HG02973 (cell line): ENCODE results near the gene MYLK2.
A peak's percentile ranks its signal among the peaks of the same experiment; 100 is the strongest.
"Not testable (repeated sequence)": the region's sequence is repeated elsewhere in the genome, so short reads cannot be mapped to it uniquely, and the experiment has no call there.

Experiments
- ATAC-seq: cut with Tn5 transposase; IDR thresholded peaks from one replicate; pipeline ENCODE4 v1.9.1; 2021; ENCODE audit warnings: moderate library complexity; ENCODE audit not compliant: unreplicated experiment

MYLK2 gene

DNA sequence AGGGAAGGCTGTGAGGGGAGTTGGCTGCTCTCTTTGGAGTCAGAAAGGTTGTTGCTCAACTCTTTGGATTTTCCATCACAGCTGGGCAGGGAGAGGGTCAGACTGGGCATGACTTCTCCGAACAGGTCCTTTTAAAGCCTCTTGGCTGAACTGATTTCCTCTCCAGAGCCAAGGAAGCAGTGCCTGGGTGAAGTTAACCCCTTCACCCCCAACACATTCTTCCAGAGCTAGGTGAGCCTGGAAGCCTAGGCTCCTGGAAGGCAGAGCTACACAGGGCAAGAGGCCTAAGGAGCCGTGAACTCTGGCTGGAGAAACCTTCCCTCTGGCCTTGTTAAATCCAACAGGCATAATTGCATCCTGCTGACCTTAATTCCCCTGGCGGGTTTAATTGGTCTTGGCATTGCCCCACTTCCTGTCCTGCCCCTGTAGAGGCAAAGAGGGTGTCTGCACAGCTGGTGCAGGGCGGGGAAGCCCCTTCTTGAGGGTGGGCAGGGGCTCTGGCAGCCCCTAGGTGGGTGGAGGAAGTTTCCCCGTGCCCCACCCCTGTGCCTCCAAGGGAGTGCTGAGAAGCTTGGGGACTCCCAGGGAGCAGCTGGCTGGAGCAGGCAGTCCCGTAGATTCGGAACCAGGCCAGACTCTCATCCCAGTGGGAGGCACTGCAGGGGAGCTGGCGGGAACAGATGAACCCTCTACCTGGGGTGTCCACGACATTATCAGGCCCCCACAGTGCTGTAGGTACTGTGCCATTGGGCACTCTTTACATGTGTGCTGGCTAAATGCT, 3.6 kb upstream of the MYLK2 start:
- ATAC-seq = no peak

DNA sequence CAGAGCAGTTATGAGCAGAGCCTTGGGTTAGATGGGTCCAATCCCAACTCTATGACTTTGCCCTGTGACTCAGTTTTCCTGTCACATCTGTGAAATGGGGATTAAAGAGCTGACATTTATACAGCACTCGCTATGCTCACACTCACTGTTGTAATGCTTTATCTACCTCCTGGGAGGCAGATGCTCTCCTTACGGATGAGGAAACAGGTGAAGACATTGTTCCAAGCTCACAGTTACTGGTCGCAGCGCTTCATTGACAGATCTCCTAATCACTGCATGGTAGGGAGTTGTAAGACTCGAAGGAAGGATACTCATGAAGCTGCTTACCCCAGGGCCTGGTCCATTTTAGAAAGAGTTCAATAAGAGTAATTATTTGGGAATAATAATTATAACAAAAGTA, 2.9 kb upstream of the MYLK2 start:
- ATAC-seq = no peak

DNA sequence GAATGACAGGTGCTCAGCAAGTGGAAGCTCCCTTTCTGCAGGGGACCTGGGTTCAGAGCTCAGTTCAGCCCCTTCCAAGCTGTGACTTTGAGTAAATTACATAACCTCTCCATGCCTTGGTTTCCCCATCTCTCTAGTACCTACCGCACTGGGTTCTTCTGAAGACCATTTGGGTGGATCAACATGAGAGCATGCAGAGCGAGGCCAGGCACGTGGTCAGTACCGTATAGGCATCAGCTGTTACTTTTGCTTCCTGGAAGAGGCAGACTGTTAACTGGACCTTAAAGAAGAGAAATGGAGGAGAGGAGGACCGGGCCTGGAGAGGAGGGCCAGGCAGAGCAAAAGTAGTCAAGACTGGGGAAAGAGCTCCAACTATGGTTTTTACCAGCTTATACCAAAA, 1.7 kb upstream of the MYLK2 start:
- no peak for ATAC-seq

DNA sequence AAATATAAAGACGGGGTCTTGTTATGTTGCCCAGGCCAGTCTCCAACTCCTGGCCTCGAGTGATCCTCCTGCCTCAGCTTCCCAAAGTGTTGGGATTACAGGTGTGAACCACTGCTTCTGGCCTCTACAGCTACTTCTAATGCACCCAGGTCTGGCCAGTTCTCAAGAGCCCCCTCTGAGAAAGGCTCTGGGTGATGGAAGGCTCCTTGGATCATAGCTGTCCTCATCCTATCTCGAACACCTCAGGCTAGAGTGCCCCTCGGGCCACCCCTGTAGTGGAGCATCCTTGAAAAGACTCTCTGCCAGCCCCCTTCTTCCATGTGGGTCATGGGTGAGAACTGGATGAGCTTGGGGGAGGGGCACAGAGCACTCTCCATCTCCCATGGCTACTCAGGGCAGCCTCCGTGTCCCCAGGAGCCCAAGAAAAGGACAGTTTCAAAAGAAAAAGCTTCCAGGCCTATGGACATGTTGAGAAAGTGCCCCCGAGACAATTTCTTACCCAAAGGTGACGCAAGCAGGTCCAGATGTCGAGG, 714 bp upstream of the MYLK2 start:
- ATAC-seq = no peak

DNA sequence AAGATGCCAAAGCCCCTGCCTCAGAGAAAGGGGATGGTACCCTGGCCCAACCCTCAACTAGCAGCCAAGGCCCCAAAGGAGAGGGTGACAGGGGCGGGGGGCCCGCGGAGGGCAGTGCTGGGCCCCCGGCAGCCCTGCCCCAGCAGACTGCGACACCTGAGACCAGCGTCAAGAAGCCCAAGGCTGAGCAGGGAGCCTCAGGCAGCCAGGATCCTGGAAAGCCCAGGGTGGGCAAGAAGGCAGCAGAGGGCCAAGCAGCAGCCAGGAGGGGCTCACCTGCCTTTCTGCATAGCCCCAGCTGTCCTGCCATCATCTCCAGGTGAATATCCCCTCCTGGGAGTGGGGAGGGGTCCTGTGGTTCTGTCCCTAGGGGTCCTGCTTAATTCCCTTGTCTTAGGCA, 1.1 kb downstream of the MYLK2 start:
- no peak for ATAC-seq

DNA sequence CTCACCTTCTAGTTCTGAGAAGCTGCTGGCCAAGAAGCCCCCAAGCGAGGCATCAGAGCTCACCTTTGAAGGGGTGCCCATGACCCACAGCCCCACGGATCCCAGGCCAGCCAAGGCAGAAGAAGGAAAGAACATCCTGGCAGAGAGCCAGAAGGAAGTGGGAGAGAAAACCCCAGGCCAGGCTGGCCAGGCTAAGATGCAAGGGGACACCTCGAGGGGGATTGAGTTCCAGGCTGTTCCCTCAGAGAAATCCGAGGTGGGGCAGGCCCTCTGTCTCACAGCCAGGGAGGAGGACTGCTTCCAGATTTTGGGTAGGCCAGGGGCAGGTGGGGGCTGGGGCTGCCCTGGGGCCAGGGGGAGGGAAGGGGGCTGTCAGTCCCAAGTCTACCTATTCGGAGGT, 2.3 kb downstream of the MYLK2 start:
- no peak for ATAC-seq

DNA sequence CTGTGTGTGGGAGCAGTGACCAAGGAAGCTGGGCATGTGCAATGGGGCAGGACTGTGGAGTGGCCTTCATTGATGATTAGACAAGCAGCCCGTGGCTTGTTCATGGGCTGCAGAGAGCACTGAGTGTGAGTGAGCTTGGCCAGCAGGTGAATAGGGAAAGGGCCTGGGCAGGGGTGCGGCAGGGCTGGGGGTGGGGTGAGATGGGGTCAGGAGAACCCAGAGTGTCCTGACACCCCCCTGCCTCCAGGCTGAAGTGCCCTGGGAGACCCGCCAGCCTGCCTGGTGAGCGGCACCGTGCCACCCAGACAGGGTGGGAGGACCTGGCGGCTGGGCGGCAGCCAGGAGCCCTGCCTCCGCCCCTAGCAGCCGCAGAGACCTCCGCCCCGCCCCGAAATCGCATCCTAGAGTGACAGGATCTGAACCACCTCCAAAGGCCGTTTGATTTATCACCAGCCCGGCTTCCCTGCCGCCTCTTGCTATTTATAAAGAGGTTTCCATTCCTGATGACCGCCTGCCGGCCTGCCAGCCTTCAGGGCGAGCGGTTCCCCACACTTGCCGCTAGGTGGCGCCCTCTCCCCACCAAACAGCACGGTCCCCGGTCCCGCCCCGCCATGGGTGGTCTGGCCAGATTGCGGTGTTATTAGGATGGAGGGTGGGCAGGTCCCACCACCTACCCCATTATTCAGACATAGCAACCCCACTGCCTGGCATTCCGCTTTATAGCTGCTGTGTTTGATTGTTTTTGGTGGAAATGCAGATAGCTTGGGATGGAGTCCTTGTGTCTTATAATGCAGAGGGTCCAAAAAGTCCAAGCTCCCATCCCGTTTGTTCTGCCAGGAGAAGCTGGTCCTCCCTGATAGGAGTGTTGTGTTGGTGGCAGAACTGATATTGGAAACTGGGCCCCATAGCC, 3.5 kb downstream of the MYLK2 start:
- peak; percentile 65 for ATAC-seq

DNA sequence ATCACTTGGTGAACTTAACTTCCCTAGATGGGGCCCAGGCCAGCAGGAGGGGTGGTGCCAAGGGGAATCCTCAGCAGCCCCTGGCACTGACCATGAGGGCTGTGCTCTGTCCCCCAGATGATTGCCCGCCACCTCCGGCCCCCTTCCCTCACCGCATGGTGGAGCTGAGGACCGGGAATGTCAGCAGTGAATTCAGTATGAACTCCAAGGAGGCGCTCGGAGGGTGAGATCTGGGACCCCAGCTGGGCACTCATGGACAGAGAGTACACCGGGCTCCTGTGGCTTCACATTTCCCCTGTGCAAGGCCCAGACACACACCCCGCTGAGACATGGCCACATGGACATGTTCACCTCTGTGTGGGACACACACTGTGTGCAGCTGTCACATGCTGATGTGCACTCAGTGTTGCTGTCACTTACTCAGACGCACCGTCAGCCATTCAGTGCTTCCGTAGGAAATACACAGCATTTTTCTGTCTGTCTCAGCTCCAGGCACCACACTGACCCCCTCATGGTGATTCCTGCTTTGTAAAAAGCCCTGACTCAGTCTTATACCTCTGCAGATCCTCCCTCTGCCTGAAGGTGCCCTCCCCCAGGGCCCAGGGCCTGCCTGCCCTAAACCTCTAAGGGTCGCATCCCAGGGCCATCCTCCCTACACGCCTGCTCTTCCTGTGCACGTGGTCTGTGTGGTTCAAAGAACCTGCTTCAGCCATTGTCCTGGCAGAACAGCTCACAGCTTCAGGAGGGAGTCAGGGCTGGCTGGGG, 4.4 kb downstream of the MYLK2 start:
- ATAC-seq = no peak

DNA sequence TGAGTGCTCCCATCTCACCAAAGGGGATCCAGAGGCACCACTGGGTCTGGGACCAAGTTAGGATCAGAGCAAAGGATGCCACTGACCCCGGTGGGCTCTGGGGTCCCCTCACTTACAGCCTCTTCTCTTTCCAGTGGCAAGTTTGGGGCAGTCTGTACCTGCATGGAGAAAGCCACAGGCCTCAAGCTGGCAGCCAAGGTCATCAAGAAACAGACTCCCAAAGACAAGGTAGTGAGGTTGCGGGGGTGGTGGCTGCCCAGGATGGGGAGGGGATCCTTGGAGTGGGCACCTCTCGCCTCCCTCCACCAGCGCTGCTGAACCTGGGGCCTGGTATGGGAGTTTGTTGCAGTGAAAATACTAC, 4.9 kb downstream of the MYLK2 start:
- ATAC-seq = no peak

DNA sequence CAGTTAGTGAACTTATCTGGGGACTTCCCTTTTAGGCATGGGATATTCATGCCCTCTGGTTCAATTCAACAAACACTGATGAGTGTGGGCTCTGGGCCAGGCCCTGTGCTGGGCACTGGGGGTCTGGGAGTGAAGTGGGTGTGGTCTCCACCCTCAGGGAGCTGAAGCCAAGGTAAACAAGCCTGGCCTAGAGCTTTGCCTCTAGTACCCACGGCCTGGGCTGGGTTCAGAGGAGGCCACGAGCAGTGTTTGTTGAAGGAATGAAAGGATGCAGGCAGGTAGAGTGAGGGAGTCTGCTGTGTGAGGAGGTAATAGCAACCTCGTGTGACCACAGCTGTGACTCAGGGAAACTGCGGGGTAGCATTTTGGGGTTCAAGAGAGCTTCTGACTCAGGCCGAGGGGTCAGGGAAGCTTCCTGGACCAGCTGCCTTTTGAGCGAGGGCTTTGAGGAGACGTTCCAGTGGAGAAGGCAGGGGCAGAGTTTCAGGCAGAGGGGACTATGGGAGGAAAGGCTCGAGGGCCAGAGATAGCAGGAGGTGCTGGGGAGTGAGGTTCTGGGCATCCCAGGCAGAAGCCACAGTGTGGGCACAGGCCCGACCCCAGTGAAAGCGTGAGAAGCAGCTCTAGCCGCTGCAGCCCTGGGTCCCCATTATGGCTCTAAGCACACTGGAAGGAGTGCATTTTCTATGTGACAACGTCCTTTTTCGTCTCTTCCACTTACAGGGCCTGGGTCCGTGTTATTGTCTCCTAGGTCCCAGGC, 5.6 kb downstream of the MYLK2 start:
- no peak for ATAC-seq

DNA sequence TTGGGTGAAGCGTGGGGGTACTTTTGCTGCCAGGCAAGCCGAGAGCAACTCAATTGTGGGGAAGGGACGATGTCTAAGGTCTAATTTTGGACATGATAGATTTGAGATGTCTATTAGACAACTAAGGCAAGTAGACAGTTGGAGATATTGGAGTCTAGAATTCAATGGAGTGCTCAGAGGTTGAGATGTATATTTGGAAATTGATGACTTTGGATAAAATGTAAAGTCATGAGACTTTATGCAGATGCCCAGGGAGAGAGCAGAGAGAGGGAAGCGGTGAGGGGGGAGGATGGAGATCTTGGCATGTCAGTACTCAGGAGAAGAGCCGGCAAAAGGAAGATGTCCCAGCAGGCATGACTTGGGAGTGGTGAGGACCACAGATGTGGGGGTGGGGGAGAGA, 6.9 kb downstream of the MYLK2 start:
- no peak for ATAC-seq

DNA sequence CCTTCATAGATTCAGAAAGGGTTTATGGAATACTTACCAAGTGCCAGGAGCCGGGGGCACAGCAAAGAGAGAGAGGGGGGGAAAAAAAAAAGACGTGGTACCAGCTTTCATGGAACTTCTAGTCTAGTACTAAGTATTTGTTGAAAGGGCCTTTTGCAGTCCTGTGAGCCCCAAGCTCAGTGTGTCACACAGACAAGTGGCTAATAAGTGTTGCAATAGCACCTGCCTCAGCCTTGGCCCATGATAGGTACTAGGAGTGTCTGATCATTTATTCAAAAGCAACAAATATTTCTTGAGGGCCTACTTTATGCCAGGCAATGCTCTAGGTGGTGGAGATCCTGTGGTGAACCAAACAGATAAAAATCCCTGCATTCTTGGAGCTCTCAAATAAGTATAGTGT, 7.9 kb downstream of the MYLK2 start:
- no peak for ATAC-seq

DNA sequence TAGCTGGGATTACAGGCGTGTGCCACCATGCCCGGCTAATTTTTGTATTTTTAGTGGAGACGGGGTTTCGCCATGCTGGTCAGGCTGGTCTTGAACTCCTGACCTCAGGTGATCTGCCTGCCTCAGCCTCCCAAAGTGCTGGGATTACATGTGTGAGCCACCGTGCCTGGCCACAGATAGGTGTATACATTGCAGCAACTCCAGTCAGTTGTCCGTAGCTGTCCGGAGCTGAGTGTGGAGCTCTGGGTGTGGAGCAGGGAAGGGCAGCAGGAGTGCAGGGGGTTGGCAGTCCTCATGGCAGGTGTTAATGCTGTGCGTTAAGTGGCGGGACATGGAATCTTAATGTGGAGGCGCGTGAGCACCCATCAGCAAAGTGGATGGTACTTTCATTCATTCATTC, 8.9 kb downstream of the MYLK2 start:
- not testable (repeated sequence) for ATAC-seq

DNA sequence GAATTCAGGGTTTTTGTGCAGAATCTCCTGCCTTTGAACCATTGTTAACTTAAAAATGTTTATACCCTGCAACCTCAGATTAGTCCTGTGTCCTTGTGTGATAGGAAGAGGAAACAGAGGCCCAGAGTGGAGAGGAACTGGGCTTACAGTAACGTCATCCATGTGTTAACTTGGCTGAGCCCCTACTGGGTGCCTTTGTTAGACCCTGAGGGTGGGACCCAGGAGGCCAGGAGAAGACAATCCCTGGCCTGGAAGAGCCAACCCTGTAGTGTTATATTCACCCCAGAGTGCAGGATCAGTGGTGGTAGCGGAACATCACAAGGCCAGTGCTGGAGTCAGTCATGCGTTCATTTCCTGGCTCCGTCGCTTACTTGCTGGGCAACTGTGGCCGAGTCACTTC, 10.6 kb downstream of the MYLK2 start:
- no peak for ATAC-seq

DNA sequence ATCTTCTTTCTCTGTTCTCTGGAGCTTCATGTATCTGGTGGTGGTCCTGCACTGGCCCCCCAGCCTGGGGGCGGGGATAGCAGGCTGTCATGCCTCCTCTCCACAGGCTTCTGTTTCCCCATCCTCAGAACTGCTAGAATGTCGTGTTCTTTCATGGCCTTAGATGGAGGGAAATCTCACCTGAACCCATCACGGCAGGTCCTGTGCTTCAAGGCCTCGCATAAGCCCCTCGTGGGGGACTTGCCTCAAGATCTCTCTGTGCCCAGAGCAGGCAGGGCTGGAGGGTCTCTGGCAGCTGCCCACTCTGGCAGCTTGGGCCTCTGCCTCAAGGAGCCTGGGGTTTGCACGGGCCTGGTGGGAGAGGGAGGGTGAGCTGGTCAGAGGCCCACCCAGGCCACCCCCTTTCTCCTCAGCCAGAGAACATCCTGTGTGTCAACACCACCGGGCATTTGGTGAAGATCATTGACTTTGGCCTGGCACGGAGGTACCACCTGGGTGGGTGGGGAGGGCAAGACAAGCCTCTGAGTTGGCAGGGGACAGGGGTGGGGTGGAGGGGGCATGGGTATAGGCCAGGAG, 11.3 kb downstream of the MYLK2 start:
- ATAC-seq = no peak

DNA sequence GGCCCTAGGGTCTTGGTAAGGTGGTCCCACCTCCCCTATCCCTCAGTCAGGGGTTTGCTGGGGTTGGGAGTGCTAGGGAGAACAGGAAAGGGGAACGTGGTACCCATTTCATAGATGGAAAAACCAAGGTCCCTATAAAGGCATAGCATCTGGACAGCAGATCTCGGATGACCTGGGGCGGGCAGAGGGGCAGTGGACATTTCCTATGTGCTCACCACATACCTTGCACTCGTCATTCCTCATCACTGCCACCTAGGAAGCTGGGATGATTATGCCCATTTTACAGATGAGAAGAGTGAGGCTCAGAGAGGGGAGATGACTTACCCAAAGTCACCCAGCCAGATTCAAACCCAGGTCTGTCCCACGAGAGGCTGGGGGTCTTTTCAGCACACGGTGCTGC, 12.1 kb downstream of the MYLK2 start:
- ATAC-seq = no peak

DNA sequence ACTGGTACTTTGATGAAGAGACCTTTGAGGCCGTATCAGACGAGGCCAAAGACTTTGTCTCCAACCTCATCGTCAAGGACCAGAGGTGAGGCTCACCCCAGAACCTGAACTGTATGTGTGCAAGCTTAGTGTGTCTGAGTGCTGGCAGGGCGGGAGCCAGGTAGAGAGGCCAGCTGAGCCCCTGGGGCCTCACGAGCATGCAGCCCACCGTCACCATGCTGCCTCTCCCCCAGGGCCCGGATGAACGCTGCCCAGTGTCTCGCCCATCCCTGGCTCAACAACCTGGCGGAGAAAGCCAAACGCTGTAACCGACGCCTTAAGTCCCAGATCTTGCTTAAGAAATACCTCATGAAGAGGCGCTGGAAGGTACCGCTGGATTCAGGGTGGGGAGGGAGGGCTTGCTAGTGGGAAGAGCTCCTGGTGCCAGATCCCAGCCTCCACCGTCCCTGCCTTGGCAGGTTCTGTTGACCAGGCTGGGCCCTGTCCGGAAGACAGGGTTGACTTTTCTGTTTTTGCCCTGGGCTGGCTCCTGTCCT, 12.7 kb downstream of the MYLK2 start:
- ATAC-seq = no peak

DNA sequence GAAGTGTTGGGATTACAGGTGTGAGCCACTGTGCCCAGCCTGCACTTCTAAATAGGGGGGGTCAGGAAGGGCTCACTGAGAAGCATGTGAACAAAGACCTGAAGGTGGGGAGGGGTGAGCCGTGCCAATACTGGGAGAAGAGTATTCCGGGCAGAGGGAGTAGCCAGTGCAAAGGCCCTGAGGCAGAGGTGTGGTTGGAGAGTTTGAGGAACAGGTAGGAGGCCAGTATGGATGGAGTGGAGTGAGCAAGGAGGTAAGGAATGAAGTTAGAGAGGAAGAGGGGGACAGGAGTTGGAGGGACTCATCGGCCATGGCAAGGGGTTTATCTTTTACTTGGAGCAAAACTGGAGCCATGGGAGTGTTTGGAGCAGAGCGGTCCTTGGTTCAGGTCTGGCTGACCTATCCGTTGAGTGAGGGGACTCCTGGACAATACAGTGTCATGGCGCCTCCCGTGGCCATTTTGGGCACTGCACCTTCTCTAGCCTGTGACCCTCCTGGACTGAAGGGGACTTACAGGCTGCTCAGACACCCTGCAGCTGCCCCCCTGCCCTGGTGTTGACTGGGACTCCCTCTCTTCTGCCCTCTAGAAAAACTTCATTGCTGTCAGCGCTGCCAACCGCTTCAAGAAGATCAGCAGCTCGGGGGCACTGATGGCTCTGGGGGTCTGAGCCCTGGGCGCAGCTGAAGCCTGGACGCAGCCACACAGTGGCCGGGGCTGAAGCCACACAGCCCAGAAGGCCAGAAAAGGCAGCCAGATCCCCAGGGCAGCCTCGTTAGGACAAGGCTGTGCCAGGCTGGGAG, 14.2 kb downstream of the MYLK2 start:
- no peak for ATAC-seq

DNA sequence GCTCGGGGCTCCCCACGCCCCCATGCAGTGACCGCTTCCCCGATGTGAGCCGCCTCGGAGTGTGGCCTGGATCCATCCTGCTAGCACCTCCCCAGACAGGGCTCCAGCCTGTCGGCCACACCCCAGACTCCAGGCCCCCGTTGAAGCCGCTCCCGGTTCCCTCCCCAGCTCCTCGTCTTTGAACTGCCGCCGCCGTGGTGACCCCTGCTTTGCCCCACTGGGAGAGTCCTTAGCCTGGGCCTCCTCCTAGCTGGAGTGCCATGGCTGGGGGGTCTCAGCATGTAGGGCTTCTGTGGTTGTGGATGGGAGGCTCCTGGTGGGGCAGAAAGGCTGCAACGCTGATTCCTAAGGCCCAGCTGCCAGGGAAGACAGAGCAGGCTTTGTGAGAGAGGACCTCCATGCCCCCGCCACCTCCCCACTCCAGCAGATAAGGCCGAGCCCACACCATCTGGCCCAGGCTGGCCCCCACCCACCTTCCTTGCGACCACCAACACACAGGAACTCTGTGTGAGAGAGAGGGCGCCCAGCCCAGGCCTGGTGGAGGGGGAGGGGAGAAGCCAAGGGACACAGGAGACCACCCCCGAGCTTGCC, 14.9 kb downstream of the MYLK2 start:
- no peak for ATAC-seq
